GM23248 (cell line): Measurements from ENCODE around the gene SYNDIG1. TPM values are rescaled to one million over a fixed set of nuclear protein-coding genes. Genes with fewer than 3 reads are reported as not detected.

Experiments
- DNase-seq: peaks from one replicate; pipeline ENCODE4 v3.0.0-alpha.2; 2015
- H2AFZ ChIP-seq: fragments of 200-600 bp; sonication (generic); 2 replicates; pipeline ENCODE4 v1.6.1; 2016; ENCODE audit warnings: antibody characterized with exemption
- H3F3A ChIP-seq: fragments of 200-600 bp; sonication (generic); 2 replicates; pipeline ENCODE4 v1.6.1; 2016; ENCODE audit warnings: mild to moderate bottlenecking, antibody characterized with exemption, mixed run types; ENCODE audit not compliant: insufficient read depth
- H3K27ac ChIP-seq: fragments of 200-600 bp; sonication (generic); 2 replicates; pipeline ENCODE4 v1.5.1; 2016; ENCODE audit warnings: mild to moderate bottlenecking
- H3K27me3 ChIP-seq: fragments of 200-600 bp; sonication (generic); replicated peaks from 2 replicates; pipeline ENCODE4 v1.6.1; 2016; ENCODE audit warnings: mild to moderate bottlenecking; ENCODE audit not compliant: insufficient read depth
- H3K36me3 ChIP-seq: fragments of 200-600 bp; sonication (generic); 2 replicates; pipeline ENCODE4 v1.6.1; 2016; ENCODE audit warnings: low read depth, mild to moderate bottlenecking
- H3K4me1 ChIP-seq: fragments of 200-600 bp; sonication (generic); 2 replicates; pipeline ENCODE4 v1.6.1; 2016; ENCODE audit warnings: mild to moderate bottlenecking; ENCODE audit not compliant: insufficient read depth
- H3K4me2 ChIP-seq: fragments of 200-600 bp; sonication (generic); one replicate; pipeline ENCODE4 v1.6.1; 2016; ENCODE audit warnings: mild to moderate bottlenecking; ENCODE audit not compliant: unreplicated experiment
- H3K4me3 ChIP-seq: fragments of 200-600 bp; sonication (generic); 2 replicates; pipeline ENCODE4 v1.5.1; 2016; ENCODE audit warnings: mild to moderate bottlenecking
- H3K79me2 ChIP-seq: fragments of 200-600 bp; sonication (generic); 2 replicates; pipeline ENCODE4 v1.6.1; 2016; ENCODE audit warnings: mild to moderate bottlenecking; ENCODE audit not compliant: insufficient read depth
- H3K9ac ChIP-seq: fragments of 200-600 bp; sonication (generic); 2 replicates; pipeline ENCODE4 v1.6.1; 2016; ENCODE audit warnings: mild to moderate bottlenecking
- H3K9me2 ChIP-seq: fragments of 200-600 bp; sonication (generic); 2 replicates; pipeline ENCODE4 v1.6.1; 2016; ENCODE audit warnings: mixed run types, mild to moderate bottlenecking, moderate library complexity; ENCODE audit not compliant: insufficient read depth
- H3K9me3 ChIP-seq: fragments of 200-600 bp; sonication (generic); one replicate; pipeline ENCODE4 v1.6.1; 2017; ENCODE audit warnings: low read depth
- H4K20me1 ChIP-seq: fragments of 200-600 bp; sonication (generic); 2 replicates; pipeline ENCODE4 v1.6.0; 2016; ENCODE audit not compliant: insufficient read depth
- EZH2 ChIP-seq: fragments of 200-600 bp; sonication (generic); IDR thresholded peaks from 2 replicates; pipeline ENCODE4 v1.6.1; 2018; ENCODE audit warnings: antibody characterized with exemption, mild to moderate bottlenecking; ENCODE audit not compliant: insufficient read depth, poor library complexity, severe bottlenecking
- EZH2phosphoT487 ChIP-seq: fragments of 200-600 bp; sonication (generic); IDR thresholded peaks from 2 replicates; pipeline ENCODE4 v1.6.1; 2018; ENCODE audit warnings: antibody characterized with exemption, moderate library complexity, mild to moderate bottlenecking, low read depth; ENCODE audit not compliant: insufficient read depth
- WGBS, 2 experiments: methylation state at CpG; one replicate each; pipeline ENCODE4 v1.1.6; 2015 to 2017; ENCODE audit warnings: low lambda C conversion rate in 2 of 2, low coverage in 1 of 2; ENCODE audit errors: missing lambda C conversion rate in 2 of 2; 5-methylcytosine and 5-hydroxymethylcytosine counted together
- in situ Hi-C: fragments of 300-500 bp; cut with MboI; formaldehyde crosslinking; loops from 2 replicates; pipeline ENCODE4 v1.15.0; 2020
- polyA plus RNA-seq: library from polyadenylated mRNA; unstranded; fragments of >200 nt; fragmentation: Nextera tagmentation; extraction: Ambion mirVana; gene quantifications from 2 replicates; pipeline ENCODE4 v1.2.1, GENCODE V29; 2016
- total RNA-seq: library from RNA; depleted of rRNA; stranded (reverse); fragments of >200 nt; shearing (Covaris generic); gene quantifications from 2 replicates; pipeline ENCODE4 v1.2.3, GENCODE V29; 2014

SYNDIG1 gene
- total and polyA plus RNA-seq, 2 experiments from 2014 or later = 1.6 to 2.6 TPM

DNA sequence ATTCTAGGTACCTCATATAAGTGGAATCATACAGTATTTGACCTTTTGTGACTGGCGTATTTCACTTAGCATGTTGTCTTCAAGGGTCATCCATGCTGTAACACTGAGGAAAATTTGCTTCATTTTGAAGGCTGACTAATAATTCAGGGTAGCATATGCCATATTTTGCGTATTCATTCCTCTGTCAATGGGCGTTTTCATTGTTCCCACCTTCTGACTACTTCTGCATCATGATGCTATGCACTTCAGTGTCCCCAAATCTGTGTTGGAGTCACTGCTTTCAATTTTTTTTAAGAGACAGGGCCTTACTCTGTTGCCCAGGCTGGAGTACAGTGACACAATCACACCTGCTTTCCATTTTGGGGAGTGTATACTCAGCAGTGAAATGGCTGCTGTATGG, 51.6 kb downstream of the SYNDIG1 start:
- no peak overlapping the region for H3K9ac ChIP-seq
- H3K9me3 ChIP-seq = no peaks in the 10 kb centered on the region
- H3F3A ChIP-seq = no peaks in the 10 kb centered on the region
- H2AFZ ChIP-seq = no peak overlapping the region
- H3K4me1 ChIP-seq = no peaks in the 10 kb centered on the region
- no peak overlapping the region for H3K4me2 ChIP-seq
- DNase-seq = no peak
- no peak overlapping the region for H3K4me3 ChIP-seq
- in situ Hi-C loops = no loop called here
- H3K9me2 ChIP-seq = no peaks in the 10 kb centered on the region
- no peaks in the 10 kb centered on the region for H4K20me1 ChIP-seq
- 76 to 81% methylated on average over 3 of the region's 3 CpGs for WGBS, 2 experiments
- no peaks in the 10 kb centered on the region for H3K79me2 ChIP-seq
- no peaks in the 10 kb centered on the region for H3K27me3 ChIP-seq
- H3K36me3 ChIP-seq = no peaks in the 10 kb centered on the region
- no peak overlapping the region for H3K27ac ChIP-seq
- TF ChIP-seq EZH2 = no peak
- no peak for TF ChIP-seq EZH2phosphoT487

DNA sequence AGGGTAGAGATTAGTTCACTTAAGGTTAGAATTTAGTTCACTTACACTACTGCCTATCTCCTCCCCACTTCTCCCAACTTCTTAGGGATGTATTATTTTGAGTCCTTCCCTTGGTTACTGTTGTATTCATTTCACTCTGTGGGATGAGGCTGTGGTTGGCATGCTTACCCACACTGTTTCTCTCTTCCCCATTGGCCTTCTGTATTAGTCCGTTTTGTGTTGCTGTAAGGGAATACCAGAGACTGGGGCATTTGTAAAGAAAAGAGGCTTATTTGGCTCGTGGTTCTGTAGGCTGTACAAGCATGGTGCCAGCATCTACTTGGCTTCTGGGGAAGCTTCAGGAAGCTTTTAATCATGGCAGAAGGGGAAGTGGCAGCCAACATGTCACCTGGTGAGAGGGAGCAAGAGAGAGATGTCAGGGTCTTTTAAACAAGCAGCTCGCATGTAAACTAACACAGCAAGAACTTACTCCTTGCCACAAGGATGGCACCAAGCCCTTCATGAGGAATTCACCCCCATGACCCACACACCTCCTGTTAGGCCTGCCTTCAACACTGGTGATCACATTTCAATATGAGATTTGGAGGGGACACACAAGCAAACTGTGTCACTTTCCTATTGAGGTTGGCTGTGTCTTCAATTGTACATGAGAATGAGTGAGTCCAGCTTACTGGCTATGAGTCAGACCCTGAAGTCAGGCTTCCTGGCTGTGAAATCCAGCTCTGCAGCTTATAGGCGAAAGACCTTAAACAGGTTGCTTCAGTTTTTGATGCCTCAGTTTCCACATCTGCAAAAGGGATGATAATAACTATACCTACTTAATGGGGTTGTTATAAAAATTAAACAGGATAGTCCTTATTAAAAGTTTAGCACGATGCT, 53.3 kb downstream of the SYNDIG1 start:
- no peaks in the 10 kb centered on the region for H3K36me3 ChIP-seq
- H3K4me1 ChIP-seq = no peaks in the 10 kb centered on the region
- no peak overlapping the region for H3K9ac ChIP-seq
- TF ChIP-seq EZH2phosphoT487 (no peak), EZH2 (no peak)
- H3K9me2 ChIP-seq = no peaks in the 10 kb centered on the region
- in situ Hi-C loops = no loop called here
- H3K9me3 ChIP-seq = no peaks in the 10 kb centered on the region
- 63 to 68% methylated on average over 5 of the region's 5 CpGs for WGBS, 2 experiments
- no peak overlapping the region for H3K27ac ChIP-seq
- H3K4me2 ChIP-seq = no peak overlapping the region
- DNase-seq = peak; percentile 51
- no peaks in the 10 kb centered on the region for H4K20me1 ChIP-seq
- no peaks in the 10 kb centered on the region for H3K27me3 ChIP-seq
- no peak overlapping the region for H3K4me3 ChIP-seq
- no peaks in the 10 kb centered on the region for H3F3A ChIP-seq
- no peaks in the 10 kb centered on the region for H3K79me2 ChIP-seq
- no peak overlapping the region for H2AFZ ChIP-seq

DNA sequence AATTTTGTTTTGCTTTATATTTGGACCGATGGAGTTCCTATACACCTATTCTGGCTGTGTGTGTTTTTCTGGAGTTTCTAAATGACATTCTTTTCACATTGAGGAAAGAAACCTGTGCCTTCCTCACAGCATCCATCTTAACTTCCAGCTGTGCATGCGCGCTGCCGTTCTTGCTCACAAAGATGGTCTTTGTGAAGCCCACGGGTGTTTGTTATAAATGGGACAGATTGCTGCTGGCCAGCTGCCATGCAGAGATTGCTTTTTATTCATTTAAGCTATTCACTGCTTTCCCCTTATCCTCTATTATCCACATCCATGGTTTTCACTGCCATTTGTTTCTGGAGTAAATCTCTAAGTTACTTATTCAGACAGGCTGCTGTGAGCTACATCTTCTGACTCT, 54.2 kb downstream of the SYNDIG1 start:
- Histone ChIP-seq H3K79me2 (no peaks in the 10 kb centered on the region), H4K20me1 (no peaks in the 10 kb centered on the region), H3K4me3 (no peak overlapping the region), H3K9ac (no peak overlapping the region), H3K36me3 (no peaks in the 10 kb centered on the region), H3K27me3 (no peaks in the 10 kb centered on the region), H3K27ac (no peak overlapping the region), H3F3A (no peaks in the 10 kb centered on the region), H3K4me1 (no peaks in the 10 kb centered on the region), H3K4me2 (no peak overlapping the region), H2AFZ (no peak overlapping the region), H3K9me2 (no peaks in the 10 kb centered on the region), H3K9me3 (no peaks in the 10 kb centered on the region)
- in situ Hi-C loops = no loop called here
- WGBS, 2 experiments = 53 to 57% methylated on average over 5 of the region's 5 CpGs
- no peak for TF ChIP-seq EZH2phosphoT487
- TF ChIP-seq EZH2 = no peak
- DNase-seq = no peak

DNA sequence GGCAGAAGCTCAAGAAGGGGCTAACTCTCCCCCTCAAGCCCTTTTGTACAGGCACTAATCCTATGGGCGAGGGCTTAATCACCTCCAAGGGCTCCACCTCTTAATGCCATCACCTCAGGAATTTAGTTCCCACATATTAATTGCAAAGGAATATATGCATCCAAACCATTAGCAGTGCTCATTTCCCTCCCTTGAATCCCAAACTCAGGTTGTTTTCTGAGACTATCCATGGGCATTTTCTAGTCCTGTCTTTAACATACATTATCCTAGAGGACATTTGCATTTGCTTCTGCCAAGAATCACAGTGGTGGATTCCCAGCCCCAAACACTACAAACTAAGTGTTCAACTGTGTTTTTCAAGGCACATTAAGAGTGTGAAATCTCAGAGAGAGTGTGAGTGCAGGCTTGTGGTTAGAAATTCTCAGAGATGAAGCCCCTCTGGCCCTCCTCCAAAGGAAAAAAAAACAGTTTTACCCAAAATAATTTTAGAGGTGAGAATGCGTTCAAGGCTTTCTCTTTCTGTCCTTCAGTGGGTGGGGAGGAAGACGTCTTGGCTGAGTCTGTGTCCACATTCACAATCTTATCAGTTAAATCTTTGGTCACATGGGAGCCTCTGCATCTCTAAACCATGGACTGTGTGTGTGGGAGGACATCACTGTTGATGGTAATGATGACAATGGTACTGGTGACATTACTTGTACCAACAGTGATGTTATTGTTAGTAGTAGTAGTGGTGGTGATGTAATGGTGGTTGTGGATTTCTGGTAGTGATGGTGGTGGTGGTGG, 59.3 kb downstream of the SYNDIG1 start:
- H2AFZ ChIP-seq = no peak overlapping the region
- no peak for DNase-seq
- TF ChIP-seq EZH2 (no peak), EZH2phosphoT487 (no peak)
- no peaks in the 10 kb centered on the region for H4K20me1 ChIP-seq
- in situ Hi-C loops = no loop called here
- H3F3A ChIP-seq = no peaks in the 10 kb centered on the region
- WGBS, 2 experiments = 54 to 69% methylated on average over 3 of the region's 3 CpGs
- no peak overlapping the region for H3K4me2 ChIP-seq
- peaks cover 6% of the 10 kb centered on the region for H3K4me1 ChIP-seq
- H3K9me2 ChIP-seq = no peaks in the 10 kb centered on the region
- H3K9ac ChIP-seq = no peak overlapping the region
- H3K27me3 ChIP-seq = no peaks in the 10 kb centered on the region
- no peak overlapping the region for H3K4me3 ChIP-seq
- no peak overlapping the region for H3K27ac ChIP-seq
- no peaks in the 10 kb centered on the region for H3K36me3 ChIP-seq
- H3K79me2 ChIP-seq = no peaks in the 10 kb centered on the region
- no peaks in the 10 kb centered on the region for H3K9me3 ChIP-seq
